ENCODE results near the gene NGRN.
"Not testable (repeated sequence)": the region's sequence is repeated elsewhere in the genome, so short reads cannot be mapped to it uniquely, and the experiment has no call there.

Gene NGRN

GRCh38 chr15:90281637-90282036 lies 16.2 kb downstream of the NGRN start:
- not testable (repeated sequence) for DNase-seq (ENCODE audit: low spot score)

GRCh38 chr15:90286678-90287077 lies 21.2 kb downstream of the NGRN start:
- DNase-seq (ENCODE audit: low spot score): peak; percentile 50

- DNase-seq (ENCODE audit: low spot score): no peak
Measured at GRCh38 chr15:90287101-90287500, 21.6 kb downstream of the NGRN start.

GRCh38 chr15:90287946-90288345 lies 22.5 kb downstream of the NGRN start:
- no peak for DNase-seq (ENCODE audit: low spot score)

- no peak for DNase-seq (ENCODE audit: low spot score)
Measured at GRCh38 chr15:90291679-90292356, 26.3 kb downstream of the NGRN start.

GRCh38 chr15:90293040-90293810 lies 27.8 kb downstream of the NGRN start:
- peak; percentile 72 for DNase-seq (ENCODE audit: low spot score)

- no peak for DNase-seq (ENCODE audit: low spot score)
Measured at GRCh38 chr15:90294159-90294558, 28.7 kb downstream of the NGRN start.

GRCh38 chr15:90294601-90295269 lies 29.3 kb downstream of the NGRN start:
- DNase-seq (ENCODE audit: low spot score): no peak

- DNase-seq (ENCODE audit: low spot score): no peak
Measured at GRCh38 chr15:90295270-90295648, 29.8 kb downstream of the NGRN start.

- not testable (repeated sequence) for DNase-seq (ENCODE audit: low spot score)
Measured at GRCh38 chr15:90296316-90296884, 30.9 kb downstream of the NGRN start.

GRCh38 chr15:90297021-90297420 lies 31.5 kb downstream of the NGRN start:
- DNase-seq (ENCODE audit: low spot score): no peak

- DNase-seq (ENCODE audit: low spot score): no peak
Measured at GRCh38 chr15:90300541-90300940, 35.1 kb downstream of the NGRN start.

- DNase-seq (ENCODE audit: low spot score): peak; percentile 59
Measured at GRCh38 chr15:90300988-90301706, 35.7 kb downstream of the NGRN start.

- no peak for DNase-seq (ENCODE audit: low spot score)
Measured at GRCh38 chr15:90301707-90302300, 36.3 kb downstream of the NGRN start.

- DNase-seq (ENCODE audit: low spot score): not testable (repeated sequence)
Measured at GRCh38 chr15:90305355-90305754, 39.9 kb downstream of the NGRN start.

- DNase-seq (ENCODE audit: low spot score): no peak
Measured at GRCh38 chr15:90305932-90306331, 40.5 kb downstream of the NGRN start.

GRCh38 chr15:90306560-90306959 lies 41.1 kb downstream of the NGRN start:
- DNase-seq (ENCODE audit: low spot score): peak; percentile 30

- no peak for DNase-seq (ENCODE audit: low spot score)
Measured at GRCh38 chr15:90307661-90308060, 42.2 kb downstream of the NGRN start.

GRCh38 chr15:90309020-90309419 lies 43.5 kb downstream of the NGRN start:
- DNase-seq (ENCODE audit: low spot score): no peak

GRCh38 chr15:90315278-90315982 lies 50.0 kb downstream of the NGRN start:
- no peak for DNase-seq (ENCODE audit: low spot score)

- no peak for DNase-seq (ENCODE audit: low spot score)
Measured at GRCh38 chr15:90316139-90316538, 50.7 kb downstream of the NGRN start.

Measured in CD4-positive, alpha-beta T cell treated with Interleukin-15 for 4 hours (primary cell).